CD4-positive, alpha-beta T cell treated with Interferon alpha-2 for 1 hour (primary cell): ENCODE measurements around the gene CFLAR.
"Not testable (repeated sequence)": the region's sequence is repeated elsewhere in the genome, so short reads cannot be mapped to it uniquely, and the experiment has no call there.

Experiments used
- DNase-seq, 2 donors: peaks; one replicate each; pipeline ENCODE4 v3.0.0-alpha.2; 2020 to 2022

The CFLAR gene

GRCh38 chr2:201116115-201116958 lies at the start of gene CFLAR:
TSS of gene CFLAR (plus strand) at chr2:201116164. CDS start at chr2:201129866, 13,702 bp downstream.
- DNase-seq = peak; percentile 86 to 90

GRCh38 chr2:201070948-201071478 lies 45.0 kb upstream of the CFLAR start:
- DNase-seq = no peak

DNA sequence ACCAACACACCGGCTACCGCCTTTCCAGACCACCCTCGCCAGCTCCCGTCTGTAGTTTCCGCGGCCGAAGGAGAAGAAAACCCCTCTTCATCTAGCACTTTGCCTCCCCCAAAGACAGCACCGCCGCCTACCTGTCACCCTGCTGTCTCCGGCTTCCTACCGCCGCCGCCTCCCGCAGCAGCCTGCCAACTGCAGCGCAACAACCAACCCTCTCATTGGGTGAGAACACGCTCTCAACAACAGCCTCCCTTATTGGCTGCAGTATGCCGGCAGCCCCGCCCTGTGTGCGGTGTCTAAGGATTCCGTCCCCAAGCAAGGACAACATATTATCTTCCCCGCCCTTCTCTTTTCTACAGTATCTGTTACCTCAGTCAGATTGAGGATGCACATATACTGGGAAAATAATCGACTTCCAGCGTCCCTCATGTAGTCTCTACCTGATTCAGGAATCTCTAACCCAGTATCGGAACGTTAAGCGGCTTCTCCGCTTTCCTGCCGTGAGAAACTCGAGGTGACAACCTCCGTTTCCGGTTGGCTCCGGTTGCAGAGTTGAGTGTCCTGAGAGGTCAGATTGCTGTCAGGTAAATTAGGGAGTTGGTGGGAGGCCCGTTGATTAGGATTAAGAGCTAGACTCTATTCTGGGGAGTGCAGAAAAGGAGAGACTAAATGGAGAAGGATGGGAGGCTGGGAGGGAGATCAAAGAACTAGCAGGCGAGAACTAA lies 44.3 kb upstream of the CFLAR start, which contains the start of the genes HYCC2 and NDUFB3:
Gene HYCC2, minus strand, starts transcription at position 193 of the 722 bp plus-strand sequence. CDS start 47,662 bp downstream, outside the sequence.
Gene NDUFB3, plus strand, starts transcription at position 523 of the 722 bp plus-strand sequence. CDS start 6,882 bp downstream, outside the sequence.
- peak; percentile 93 to 96 for DNase-seq

GRCh38 chr2:201072201-201072530 lies 43.8 kb upstream of the CFLAR start:
- no peak for DNase-seq

DNA sequence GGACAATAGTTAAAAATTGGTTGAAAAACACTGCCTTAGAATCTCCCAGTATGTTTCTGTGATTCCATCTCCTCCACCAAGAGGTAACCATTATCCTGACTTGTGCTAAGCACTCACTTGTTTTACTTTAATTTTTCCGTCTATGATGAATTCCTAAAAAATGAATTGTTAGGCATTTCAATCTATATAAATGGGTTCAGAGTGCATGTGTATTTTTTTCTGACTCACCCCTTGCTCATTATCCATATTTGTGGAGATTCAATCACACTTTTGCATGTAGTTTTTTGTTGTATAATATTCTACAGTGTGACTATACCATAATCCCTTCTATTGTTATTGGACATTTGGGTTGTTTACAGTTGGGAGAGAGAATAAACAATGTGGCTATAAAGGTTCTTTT lies 42.9 kb upstream of the CFLAR start:
- DNase-seq = no peak

DNA sequence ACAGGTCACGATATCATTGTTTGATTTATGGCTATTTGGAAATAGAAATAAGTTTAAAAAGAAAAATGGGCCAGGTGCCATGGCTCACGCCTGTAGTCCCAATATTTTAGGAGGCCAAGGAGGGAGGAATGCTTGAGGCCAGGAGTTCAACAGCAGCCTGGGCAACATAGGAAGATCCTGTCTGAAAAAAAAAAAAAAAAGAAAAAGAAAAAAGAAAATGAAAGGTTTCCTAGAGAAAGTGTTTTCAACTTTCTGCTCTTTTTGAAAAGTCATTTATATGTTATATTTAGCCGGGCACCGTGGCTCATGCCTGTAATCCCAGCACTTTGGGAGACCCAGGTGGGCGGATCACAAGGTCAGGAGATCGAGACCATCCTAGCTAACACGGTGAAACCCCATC lies 41.0 kb upstream of the CFLAR start:
- no peak for DNase-seq

GRCh38 chr2:201084863-201085262 lies 31.1 kb upstream of the CFLAR start:
- DNase-seq = no peak

- no peak for DNase-seq
Measured at GRCh38 chr2:201090574-201090973, 25.4 kb upstream of the CFLAR start.

DNA sequence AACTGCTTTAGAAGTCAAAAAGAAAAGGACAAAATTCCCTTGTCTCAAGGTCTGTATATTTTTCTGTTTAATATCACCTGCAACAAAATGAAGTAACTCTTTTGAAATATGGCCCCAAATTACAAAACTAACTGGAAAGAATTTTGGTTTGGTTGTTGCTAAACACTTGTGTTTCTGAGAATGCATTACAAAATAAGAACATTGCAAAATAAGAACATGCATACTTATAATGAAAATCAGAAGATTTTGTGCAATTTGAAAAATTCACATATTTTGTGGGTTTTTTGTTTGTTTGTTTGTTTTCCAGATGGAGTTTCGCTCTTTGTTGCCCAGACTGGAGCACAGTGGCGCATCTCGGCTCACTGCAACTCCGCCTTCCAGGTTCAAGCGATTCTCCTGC lies 22.4 kb upstream of the CFLAR start:
- no peak for DNase-seq

- DNase-seq = no peak
Measured at GRCh38 chr2:201100497-201100896, 15.5 kb upstream of the CFLAR start.

- no peak for DNase-seq
Measured at GRCh38 chr2:201105759-201106158, 10.2 kb upstream of the CFLAR start.

GRCh38 chr2:201107624-201108023 lies 8.3 kb upstream of the CFLAR start:
- no peak for DNase-seq

- DNase-seq = no peak
Measured at GRCh38 chr2:201108341-201108740, 7.6 kb upstream of the CFLAR start.

DNA sequence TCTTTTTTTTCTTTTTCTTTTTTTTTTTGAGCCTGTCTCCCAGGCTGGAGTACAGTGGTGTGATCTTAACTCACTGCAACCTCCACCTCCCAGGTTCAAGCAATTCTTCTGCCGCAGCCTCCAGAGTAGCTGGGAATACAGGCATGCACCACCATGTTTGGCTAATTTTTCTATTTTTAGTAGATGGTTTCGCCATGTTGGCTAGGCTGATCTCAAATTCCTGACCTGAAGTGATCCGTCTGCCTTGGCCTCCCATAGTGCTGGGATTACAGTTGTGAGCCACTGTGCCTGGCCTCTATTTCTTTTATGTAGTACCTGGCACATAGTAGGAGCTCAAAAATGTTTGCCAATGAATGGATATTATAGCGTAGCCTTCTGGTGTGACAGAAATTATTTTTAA lies 6.8 kb upstream of the CFLAR start:
- DNase-seq = no peak

- DNase-seq = no peak
Measured at GRCh38 chr2:201110615-201111014, 5.3 kb upstream of the CFLAR start.

- DNase-seq = no peak
Measured at GRCh38 chr2:201111096-201111495, 4.9 kb upstream of the CFLAR start.

GRCh38 chr2:201114350-201114749 lies 1.6 kb upstream of the CFLAR start:
- DNase-seq = no peak

DNA sequence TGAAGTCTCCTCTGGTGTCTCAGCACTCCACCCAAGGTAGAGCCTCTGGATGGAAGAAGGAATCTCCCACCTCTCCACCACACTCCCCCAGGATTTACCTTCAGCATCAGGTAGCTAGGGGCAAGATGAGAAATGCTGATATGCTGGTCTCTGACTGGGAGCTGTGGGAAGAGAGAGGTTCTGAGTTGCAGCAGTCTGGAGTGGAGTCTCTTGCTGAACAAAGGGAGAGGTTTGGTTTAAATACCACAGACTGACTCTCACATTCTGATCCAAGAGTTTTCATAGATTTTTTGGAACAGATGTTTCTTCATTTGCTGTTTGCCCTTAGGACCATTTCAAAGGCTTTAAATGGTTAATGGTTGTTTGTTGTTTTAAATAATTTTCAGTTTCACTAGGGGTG lies 1.1 kb upstream of the CFLAR start:
- no peak for DNase-seq

DNA sequence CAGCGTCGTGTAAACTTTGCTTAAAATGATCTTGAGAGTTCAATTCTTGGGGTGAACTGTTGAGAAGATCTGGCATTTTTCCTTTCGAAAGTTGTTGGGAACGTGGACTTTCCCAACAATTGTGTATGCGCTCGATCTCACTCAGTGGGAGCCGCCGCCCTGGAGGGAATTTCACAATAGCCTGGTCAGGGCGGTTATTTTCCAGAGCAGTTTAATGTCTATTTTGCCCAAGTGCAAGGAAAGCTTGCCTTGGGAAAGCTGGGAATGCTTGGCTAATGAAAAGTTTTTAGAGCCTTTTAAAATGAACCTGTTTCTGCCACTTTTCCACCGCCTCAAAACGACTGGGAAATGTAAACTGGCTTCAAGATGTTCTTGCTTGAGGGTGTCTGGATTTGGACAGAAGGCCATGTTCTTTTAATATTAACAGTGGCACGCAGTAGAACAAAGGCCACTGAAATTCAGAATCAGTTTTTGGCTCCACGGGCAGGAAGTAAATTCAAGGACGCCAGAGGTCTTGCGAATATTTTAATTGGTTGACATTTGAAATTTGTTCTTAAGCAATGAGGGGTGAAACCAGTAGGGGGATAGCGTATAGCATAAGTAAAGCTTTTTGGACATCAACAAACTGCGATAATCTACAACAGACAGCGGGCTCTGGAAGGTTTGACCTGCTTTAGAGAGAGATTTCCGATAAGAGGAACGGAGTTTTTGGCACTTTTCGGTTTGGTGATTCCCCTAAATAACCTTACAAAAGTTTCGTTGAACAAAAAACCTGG lies 1.2 kb downstream of the CFLAR start:
- DNase-seq = peak; percentile 73 to 86

DNA sequence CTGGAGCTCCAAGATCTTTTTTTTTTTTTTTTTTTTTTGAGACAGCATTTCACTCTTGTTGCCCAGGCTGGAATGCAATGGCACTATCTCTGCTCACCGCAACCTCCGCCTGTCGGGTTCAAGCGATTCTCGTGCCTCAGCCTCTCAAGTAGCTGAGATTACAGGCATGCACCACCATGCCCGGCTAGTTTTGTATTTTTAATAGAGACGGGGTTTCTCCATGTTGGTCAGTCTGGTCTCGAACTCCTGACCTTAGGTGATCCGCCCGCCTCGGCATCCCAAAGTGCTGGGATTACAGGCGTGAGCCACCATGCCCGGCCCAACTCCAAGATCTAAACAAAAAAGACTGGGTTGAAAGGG lies 1.8 kb downstream of the CFLAR start:
- DNase-seq = not testable (repeated sequence)

DNA sequence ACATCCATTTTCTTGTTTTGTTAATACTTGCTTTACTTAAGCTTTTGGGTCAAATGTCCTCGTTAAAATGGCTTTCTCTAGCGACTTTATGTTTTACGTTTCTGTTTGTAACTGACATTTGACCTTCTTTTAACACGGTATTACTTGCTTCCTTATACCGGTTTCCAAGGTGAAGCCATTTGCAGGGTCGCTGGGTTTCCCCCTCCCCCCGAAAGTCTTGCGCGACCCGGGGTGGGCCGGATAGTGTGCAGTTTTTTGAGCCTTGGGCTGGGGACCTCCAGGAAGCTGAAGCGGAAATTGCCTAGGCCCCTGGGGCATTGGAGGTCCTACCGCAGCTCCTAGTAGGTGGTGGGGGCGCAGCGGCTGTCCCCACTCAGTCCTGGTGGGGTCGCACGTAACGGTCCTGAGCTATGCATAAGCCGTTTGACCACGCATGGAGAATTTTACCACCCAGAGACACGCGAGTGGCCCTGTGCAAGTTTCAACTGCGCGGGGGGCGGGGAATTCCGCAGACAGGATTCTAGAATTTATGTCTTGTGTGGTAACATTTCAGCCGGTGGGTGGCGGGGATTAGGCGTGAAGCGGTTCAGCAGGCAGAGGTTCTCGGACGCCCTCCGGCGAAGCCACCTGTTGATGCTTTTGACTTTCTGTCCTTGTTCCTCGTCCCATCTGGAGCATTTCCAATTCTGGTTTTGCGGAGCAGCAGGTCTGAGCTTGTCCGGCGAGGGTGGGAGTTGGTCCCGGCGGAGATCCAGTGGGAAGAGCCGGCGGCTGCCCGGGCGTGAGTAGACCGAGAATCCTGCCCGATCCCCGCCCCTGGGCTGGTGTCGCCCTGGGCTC lies 2.4 kb downstream of the CFLAR start:
- DNase-seq = peak; percentile 90 to 91
